HG02798 (cell line): ENCODE measurements around the gene CDH22.

ENCODE experiments used
- ATAC-seq: cut with Tn5 transposase; IDR thresholded peaks from one replicate; pipeline ENCODE4 v1.9.1; 2021; ENCODE audit warnings: mild to moderate bottlenecking; ENCODE audit not compliant: unreplicated experiment, poor library complexity

Gene CDH22

GRCh38 chr20:46343975-46344357, 35.7 kb upstream of the CDH22 start:
- ATAC-seq: no peak

DNA sequence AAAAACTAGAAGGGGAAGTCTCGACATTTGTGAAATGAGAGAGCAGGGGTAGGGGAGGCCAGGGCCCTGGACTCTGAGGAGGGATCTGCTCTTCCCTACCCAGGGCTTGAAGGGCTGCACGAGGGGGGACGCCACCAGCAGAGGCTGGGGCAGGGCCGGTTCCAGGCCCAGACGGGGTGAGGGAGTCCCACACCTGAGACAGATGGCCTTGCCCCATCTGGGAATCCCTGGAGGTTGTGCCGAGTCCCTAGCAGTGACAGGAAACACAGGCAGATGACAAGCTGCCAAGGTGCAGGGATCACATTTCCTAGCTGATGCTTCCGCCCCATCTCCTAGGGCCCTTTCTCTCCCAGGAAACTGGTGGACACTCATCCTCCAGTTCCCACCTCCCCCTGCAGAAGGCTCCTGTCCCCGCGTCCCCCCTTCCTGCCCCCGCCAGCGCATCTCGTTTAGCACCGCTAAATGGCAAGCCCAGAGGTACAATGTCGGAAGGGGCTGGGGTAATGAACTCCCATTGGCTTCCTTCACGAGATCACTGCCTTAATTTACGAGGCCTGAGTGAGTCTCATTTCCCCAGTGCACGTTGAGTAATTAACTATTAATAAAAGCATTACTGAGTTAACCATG, 35.2 kb upstream of the CDH22 start:
- ATAC-seq: no peak

DNA sequence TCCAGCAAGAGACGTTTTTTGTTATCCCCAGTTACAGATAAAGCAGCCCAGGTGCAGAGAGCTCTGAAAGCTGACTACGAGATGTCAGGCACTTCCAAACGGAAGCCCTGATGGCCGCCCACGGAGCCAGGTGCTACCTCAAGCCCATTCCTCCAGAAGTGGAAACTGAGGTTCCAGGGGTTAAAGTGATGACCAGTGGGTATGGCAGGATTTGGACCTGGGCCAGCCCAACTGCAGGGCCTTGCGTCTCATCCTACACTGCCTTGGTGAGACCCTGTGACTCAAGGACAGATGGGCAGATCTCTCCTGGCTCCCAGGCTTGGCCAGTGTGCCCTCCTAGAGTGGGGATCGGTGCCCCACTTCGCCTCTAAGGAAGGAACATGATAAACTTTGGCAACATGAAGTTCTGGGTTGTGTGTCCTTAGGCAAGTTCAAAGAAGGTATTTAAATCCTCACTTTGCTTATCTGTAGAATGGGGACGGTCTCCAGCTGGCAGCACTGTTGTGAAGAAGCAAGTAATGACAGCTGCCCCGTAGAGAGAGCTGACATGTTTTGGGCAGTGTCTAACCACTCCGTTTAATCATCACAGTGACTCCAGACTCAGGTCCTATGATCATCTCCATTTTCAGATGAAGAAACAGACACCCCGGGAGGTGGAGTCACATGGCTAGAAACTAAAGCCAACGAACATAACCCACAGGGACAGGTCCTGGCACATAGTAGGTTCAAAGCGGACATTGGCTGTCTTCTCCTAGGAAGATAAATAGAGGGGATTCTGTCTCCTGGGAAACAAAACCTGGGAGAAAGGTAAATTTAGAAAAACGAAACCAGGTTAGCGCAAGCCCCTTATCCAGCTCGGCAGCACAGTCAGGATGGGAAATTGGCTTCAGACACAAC, 34.4 kb upstream of the CDH22 start:
- ATAC-seq: no peak

DNA sequence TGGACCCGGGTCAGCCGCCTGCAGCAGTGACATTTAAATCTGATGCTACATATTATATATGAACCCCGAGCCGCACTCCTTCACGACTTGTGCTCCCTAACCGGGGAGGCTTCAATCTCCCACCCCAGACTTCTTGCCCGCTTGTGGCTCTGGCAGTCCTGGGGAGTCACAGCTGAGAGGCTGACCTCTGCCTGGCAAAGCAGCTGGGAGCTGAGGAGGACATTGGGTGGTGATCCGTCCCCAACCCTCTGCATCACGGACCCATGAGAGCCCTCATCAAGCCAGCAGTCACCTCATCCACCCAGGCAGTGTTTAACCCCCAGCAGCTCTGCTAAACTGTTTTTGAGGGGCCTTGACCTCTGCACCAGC, 33.7 kb upstream of the CDH22 start:
- no peak for ATAC-seq

DNA sequence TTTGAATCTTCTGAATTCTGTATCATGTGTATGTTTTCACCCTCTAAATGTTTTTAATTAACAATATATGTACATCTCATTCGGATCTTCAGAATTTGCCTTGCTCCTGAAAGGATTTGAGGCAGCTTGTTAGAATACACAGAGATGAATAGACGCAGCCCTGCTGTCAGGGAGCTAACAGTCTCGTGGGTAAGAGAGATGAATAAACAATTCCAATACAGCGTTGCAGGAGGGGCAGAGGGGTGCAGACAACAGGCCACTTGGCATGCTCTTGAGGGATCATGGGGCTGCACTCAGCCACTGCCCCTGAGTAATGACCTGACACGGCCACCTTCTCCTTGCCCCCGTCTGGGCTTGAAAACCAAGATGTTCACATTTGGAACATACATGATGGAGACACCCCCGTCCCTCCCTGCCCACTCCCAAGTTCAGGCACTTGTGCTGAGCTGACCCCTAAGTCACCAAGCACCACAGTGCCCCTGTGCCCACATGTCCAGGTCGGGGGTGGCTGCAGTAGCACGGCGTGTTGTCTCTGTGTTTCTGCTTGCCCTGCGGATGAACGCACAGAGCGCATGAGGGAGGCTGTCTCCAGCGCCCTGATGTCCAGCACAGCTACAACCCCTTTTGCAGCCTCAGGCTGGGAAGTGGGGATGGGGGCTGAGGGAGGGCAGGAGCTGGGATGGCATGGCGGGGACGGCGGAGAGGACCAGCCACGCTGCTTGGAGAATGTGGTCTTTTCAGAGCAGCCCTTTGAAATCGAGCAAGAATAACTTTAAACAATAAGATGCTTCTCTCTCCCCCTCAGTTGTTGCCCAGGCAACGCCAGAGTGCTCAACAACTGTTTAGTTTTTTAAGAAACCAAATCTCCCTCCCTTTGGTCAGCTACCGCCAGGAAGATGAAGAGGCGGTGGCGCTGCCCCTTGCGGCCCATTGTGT, 33.0 kb upstream of the CDH22 start:
- ATAC-seq: no peak

- no peak for ATAC-seq
Observed at GRCh38 chr20:46339037-46339436, 30.7 kb upstream of the CDH22 start.

DNA sequence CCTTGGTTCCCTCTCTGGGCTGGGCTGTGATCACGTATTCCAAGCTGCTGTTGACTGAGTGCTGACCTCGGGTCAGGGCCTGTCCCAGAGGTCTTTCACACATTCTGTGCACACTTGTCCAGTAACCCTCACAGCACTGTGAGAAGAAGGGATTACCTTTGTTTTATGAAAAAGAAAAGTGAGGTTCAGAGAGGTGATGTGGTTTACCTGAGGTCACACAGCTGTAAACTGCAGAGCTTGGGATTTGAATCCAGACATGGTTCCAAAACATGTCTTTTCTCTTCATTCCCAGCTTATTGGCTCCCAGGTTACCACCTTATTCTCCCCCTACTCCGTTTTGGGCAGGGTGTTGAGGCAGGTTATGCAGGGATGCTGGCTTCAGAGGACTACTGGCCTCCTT, 28.4 kb upstream of the CDH22 start:
- no peak for ATAC-seq

GRCh38 chr20:46334303-46334904, 26.1 kb upstream of the CDH22 start:
- ATAC-seq: no peak

DNA sequence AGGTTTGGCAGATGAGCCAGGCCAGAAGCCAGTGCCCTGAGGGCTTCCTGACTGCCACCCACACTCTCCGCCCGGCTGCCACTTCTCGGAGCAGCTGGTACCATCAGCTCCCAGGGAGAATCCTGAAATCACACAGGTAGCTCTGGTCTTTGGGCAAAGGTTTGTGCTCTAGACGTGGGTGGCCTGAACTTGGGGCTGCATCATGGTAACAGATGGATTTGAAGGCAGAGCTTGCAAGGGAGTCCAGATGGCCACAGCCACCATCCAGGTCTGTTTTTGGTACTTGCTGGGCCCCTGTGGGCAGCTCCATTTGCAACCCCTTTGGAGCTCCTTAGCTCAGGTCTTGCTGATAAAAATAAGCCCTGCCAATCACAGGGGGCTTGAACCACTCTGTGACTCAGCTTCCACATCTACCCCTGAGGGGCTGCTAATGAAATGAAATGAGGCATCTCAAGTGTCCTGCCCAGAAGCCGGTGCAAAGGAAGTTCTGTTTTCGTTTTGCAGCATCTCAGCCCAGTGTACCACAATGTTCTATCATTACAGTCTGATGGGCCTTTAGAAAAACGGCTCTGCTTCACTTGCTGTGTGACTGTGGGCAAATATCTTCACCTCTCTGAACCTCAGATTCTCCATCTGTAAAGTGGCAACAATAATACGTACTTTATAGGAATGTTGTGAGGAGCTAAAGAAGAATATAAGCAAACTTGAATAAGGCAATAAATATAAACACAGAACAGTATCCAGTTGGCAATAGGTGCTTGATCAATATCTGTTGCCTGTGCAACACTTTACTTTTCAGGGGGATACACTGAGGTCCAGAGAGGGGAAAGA, 25.1 kb upstream of the CDH22 start:
- no peak for ATAC-seq

- no peak for ATAC-seq
Observed at GRCh38 chr20:46332373-46333160, 24.3 kb upstream of the CDH22 start.

- ATAC-seq: no peak
Observed at GRCh38 chr20:46331611-46332361, 23.5 kb upstream of the CDH22 start.

DNA sequence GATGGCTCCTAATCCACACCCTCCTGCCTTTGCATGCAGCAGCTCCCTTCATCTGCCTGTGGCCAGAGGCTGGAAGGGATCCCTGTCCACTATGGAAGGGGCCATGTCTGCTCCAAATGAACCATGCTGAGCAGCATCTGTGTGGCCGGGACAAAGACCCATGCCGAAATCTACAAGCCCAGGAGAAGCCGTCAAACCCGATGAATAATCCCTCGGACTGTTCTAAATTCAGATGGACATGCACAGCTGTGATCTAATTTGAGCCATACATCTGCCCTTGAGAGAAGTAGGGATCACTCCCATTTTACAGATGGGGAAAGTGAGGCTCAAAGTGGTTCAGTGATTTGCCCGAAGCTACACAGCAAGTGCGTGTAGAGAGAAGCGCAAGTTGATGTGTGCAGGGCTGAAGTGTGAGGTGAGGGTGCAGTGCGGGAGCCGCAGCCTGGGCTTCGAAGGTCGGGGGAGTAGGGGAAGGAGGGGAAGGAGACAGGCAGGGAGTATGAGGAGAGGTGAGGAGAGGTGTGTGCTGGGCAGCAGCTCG, 22.6 kb upstream of the CDH22 start:
- no peak for ATAC-seq

- ATAC-seq: no peak
Observed at GRCh38 chr20:46330072-46330763, 21.9 kb upstream of the CDH22 start.

- ATAC-seq: no peak
Observed at GRCh38 chr20:46328200-46328882, 20.0 kb upstream of the CDH22 start.

- ATAC-seq: no peak
Observed at GRCh38 chr20:46327557-46327956, 19.3 kb upstream of the CDH22 start.

GRCh38 chr20:46325789-46326188, 17.5 kb upstream of the CDH22 start:
- no peak for ATAC-seq
